Pancreas (tissue), 10 donors: ENCODE measurements around the gene BEST1. TPM values are rescaled to one million over a fixed set of nuclear protein-coding genes. Genes with fewer than 3 reads are reported as not detected.
A peak's percentile ranks its signal among the peaks of the same experiment; 100 is the strongest.

Source experiments
- ATAC-seq, 4 donors: fragments of 200-7000 bp; cut with Tn5 transposase; one replicate each; pipeline versions ENCODE4 v1.8.0 to v1.9.1; 2020; ENCODE audit warnings: mild to moderate bottlenecking in 4 of 4, moderate library complexity in 4 of 4
- DNase-seq, 6 donors: peaks; one replicate each; pipeline ENCODE4 v3.0.0-alpha.2; 2020
- FAIRE-seq: peaks from 2 replicates; lab custom pipeline; 2012; peaks lifted over from hg19 to GRCh38; lab: Jason Lieb, UNC
- H3K27ac ChIP-seq, 4 donors: fragments of 200-600 bp; sonication (generic); 1 replicate in 3 of 4; 2 replicates in 1 of 4; pipeline versions ENCODE4 v1.5.0 to v1.8.0; 2020
- H3K27me3 ChIP-seq, 4 donors: fragments of 200-600 bp; one replicate each; pipeline ENCODE4 v1.8.0; 2021
- H3K36me3 ChIP-seq, 3 donors: fragments of 200-600 bp; sonication (generic) in 1 of 3; one replicate each; pipeline versions ENCODE4 v1.5.0 to v1.8.0; 2020 to 2021
- H3K4me1 ChIP-seq, 3 donors: fragments of 200-600 bp; one replicate each; pipeline ENCODE4 v1.8.0; 2021
- H3K4me3 ChIP-seq, 4 donors: fragments of 200-600 bp; sonication (generic) in 2 of 4; one replicate each; pipeline versions ENCODE4 v1.5.0 to v1.8.0; 2020 to 2021
- H3K9me3 ChIP-seq, 4 donors: fragments of 200-600 bp; one replicate each; pipeline ENCODE4 v1.8.0; 2021
- WGBS, 2 donors: extraction: QIAGEN DNeasy Blood & Tissue Kit; methylation state at CpG; one replicate each; pipeline ENCODE4 v1.1.7; 2013; 5-methylcytosine and 5-hydroxymethylcytosine counted together
- intact Hi-C, 3 donors: fragments of 100-400 bp; cut with DNase I; formaldehyde crosslinking; loops; one replicate each; pipeline versions ENCODE4 v1.11.1 to v1.14.2; 2022
- polyA plus RNA-seq, 2 donors: library from polyadenylated mRNA; stranded (reverse); fragments of 200-250 nt; gene quantifications; one replicate each; pipeline ENCODE4 v1.2.3, GENCODE V29; 2013
- total RNA-seq, 6 donors: library from RNA; stranded (reverse); fragmentation: NEBNext Ultra II Directional in 4 of 6; extraction: Animal tissue kit (Norgen Biotek cat#: 25700) in 4 of 6; gene quantifications; one replicate each; pipeline versions ENCODE4 v1.2.1 to v1.2.4, GENCODE V29; 2021 to 2023
- TF ChIP-seq, protein P1 (sequence below), 4 donors: fragments of 200-600 bp; sonication (generic) in 3 of 4; IDR thresholded peaks; one replicate each; pipeline versions ENCODE4 v1.5.0 to v1.8.0; 2021; ENCODE audit warnings: antibody characterized with exemption in 4 of 4
- donor health status: healthy with polysubstance abuse.
- donor health status: DM: no; HTN: no; CAD: no; lungs with moderate emphysema.
- donor health status: DM: no; HTN: no; CAD: no.
- donor health status: control.
- donor health status: control.
- donor health status: Bipolar disorder and iron deficiency.
- donor health status: DM: yes; HTN: yes; CAD: no.
- donor health status: DM: no; HTN: no; CAD: no.
- donor health status: DM: no; HTN: no; CAD: no.
- donor health status: DM: yes; HTN: yes; CAD: no.

BEST1 gene
- total and polyA plus RNA-seq, 8 donors, result 0.43 to 2.4 (median 1.1) TPM

DNA sequence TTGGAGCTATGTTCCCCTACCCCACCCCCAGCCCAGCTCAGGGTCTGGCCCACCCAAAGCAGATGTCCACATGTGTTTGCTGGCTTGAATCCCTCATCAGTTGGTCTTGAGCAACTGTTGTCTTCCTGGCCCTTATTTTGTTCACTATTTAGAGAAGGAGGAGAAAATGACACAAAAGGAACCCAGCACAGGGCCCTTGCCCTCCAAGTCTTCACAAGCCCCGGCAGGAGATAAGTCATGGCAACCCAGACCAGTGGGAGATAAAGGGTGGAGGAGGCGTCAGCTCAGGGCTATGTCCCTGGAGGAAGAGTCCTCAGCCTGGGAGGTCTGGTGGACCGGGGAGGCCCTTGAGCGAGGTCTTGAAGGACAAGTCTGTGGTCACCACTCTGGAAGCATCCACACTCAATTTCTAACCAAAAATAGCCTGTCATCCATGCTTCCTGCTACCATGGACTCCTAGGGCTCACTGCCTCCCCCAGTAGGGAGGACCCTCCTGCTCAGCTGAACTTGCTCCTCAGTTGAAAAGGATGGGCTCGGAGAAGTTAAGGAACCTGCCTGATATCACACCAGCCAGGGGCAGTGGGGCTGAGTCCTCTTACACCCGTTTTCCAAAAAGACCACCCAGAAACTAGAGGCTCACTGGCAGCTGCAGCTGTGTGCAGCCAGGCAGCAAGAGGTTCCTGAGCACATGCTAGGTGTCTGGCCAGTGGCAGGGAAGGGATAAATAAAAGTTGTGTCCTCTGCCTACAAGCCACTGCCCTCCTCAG is 31.0 kb upstream of the BEST1 start:
- TF ChIP-seq, protein P1, sequence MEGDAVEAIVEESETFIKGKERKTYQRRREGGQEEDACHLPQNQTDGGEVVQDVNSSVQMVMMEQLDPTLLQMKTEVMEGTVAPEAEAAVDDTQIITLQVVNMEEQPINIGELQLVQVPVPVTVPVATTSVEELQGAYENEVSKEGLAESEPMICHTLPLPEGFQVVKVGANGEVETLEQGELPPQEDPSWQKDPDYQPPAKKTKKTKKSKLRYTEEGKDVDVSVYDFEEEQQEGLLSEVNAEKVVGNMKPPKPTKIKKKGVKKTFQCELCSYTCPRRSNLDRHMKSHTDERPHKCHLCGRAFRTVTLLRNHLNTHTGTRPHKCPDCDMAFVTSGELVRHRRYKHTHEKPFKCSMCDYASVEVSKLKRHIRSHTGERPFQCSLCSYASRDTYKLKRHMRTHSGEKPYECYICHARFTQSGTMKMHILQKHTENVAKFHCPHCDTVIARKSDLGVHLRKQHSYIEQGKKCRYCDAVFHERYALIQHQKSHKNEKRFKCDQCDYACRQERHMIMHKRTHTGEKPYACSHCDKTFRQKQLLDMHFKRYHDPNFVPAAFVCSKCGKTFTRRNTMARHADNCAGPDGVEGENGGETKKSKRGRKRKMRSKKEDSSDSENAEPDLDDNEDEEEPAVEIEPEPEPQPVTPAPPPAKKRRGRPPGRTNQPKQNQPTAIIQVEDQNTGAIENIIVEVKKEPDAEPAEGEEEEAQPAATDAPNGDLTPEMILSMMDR (IDR thresholded peaks at IDR 0.05), result no peak
- Histone ChIP-seq H3K27me3 (no peaks in the 10 kb centered on the region), H3K36me3 (no peaks in the 10 kb centered on the region), H3K9me3 (no peaks in the 10 kb centered on the region), H3K4me1 (peaks cover 0 to 7% (median 0%) of the 10 kb centered on the region in 3 donors), H3K27ac (no peak overlapping the region), H3K4me3 (no peak overlapping the region)
- no peak for ATAC-seq
- no peak for DNase-seq
- FAIRE-seq, result no peak
- intact Hi-C loops, result no loop called here
- 72 to 75% methylated on average over 6 of the region's 6 CpGs for WGBS, 2 donors

DNA sequence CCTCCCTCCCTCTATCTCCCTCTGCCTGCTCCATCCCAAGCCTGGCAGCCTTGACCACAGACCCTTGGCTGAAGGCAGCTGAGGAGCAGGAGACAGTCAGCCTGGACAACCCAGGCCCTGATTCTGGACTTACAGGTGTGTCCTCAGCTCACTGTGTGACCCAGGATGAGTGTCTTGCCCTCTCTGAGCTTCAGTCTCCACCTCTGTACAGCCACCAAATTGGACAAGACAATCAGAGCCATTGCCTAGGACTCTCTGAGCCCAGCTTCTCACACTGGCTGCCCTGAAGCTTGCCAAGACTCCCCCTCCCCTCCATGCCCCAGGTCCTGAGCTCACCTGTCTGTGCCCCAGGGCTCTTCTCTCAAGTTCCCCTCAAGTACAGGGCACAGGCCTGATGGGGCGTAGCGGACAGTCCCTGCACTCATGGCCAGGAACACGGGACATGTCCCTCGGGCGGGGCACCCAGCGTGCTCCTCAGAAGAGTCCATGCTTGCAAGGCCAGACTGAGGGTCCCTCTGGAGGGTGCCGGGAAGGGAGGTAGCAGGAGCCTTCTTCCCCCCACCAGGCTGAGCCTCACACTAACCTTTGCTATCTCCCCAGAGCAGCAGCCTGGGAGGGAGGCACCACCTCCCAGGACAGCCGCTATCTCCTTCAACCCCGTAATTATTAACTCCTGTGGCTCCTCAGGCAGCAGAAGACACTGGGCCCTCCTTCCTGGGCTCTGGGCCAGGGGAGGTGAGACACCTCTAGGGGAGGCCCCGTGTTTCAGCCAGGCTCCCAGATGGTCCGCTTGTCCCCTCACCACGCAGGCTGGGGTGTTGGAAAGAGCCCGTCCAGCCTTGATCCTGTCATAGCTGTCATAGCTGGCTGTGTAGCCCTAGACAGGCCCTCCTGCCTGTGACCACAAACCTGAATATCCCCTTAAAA is 30.2 kb upstream of the BEST1 start:
- Histone ChIP-seq H3K4me1 (peaks cover 0 to 7% (median 0%) of the 10 kb centered on the region in 3 donors), H3K27ac (no peak overlapping the region), H3K27me3 (no peaks in the 10 kb centered on the region), H3K36me3 (no peaks in the 10 kb centered on the region), H3K9me3 (no peaks in the 10 kb centered on the region), H3K4me3 (no peak overlapping the region)
- FAIRE-seq (no peak), DNase-seq (peak in 2 of 6 donors; percentile 56 to 64), ATAC-seq (no peak)
- 63 to 67% methylated on average over 13 of the region's 13 CpGs for WGBS, 2 donors
- TF ChIP-seq, protein P1 (IDR thresholded peaks at IDR 0.05), result no peak
- intact Hi-C loops, result no loop called here

DNA sequence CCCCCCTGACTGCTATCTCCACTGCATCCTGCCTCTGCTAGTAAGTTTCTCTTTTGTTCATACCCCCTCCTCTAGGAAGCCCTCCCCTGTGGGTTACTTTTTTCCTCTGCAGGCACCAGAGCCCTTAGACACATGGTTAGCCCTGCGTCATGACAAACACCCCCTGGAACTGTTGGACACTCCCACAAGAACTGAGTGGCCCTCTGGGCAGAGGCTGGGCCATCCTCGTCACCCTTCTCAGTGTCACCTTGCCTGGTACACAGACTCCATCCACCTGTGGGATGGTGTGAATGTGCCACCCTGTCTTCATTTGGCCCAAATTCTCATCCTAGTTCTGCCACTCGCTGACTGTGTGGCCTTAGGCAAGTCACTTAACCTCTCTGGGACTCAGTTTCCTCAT is 28.7 kb upstream of the BEST1 start:
- Histone ChIP-seq H3K9me3 (no peaks in the 10 kb centered on the region), H3K36me3 (no peaks in the 10 kb centered on the region), H3K27ac (no peak overlapping the region), H3K4me1 (peaks cover 0 to 7% (median 0%) of the 10 kb centered on the region in 3 donors), H3K4me3 (no peak overlapping the region), H3K27me3 (no peaks in the 10 kb centered on the region)
- FAIRE-seq (no peak), DNase-seq (no peak), ATAC-seq (no peak)
- intact Hi-C loops, result no loop called here
- TF ChIP-seq, protein P1 (IDR thresholded peaks at IDR 0.05), result no peak
- 82 to 87% methylated on average over 3 of the region's 3 CpGs for WGBS, 2 donors

DNA sequence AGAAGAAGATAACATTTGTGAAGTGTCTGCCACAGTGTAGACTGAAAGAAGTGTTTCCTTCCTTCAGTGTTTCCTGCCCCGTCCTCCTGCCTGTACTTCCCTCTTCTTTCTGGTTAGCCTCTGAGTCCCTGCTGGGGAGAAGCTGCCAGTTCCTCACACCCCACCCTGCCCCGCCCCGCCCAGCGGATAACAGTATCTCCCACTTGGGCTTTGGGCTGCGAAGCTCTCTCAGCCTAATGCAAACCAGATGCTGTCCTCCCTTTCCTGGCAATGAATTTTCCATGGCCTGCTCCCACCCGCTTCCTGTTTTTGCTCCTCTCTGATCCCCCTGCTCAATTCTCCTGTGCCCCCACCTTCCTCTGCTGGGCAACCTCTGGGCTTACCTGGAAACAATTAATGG is 27.6 kb upstream of the BEST1 start:
- intact Hi-C loops, result no loop called here
- WGBS, 2 donors, result 72 to 79% methylated on average over 6 of the region's 6 CpGs
- Histone ChIP-seq H3K9me3 (no peaks in the 10 kb centered on the region), H3K4me1 (peaks cover 0 to 7% (median 0%) of the 10 kb centered on the region in 3 donors), H3K27ac (peak overlapping the region in 2 of 4 donors; percentile 54 to 66), H3K36me3 (no peaks in the 10 kb centered on the region), H3K27me3 (no peaks in the 10 kb centered on the region), H3K4me3 (no peak overlapping the region)
- DNase-seq (peak in 2 of 6 donors; percentile 24 to 42), ATAC-seq (peak in 3 of 4 donors; percentile 37 to 65 (median 49)), FAIRE-seq (no peak)
- TF ChIP-seq, protein P1 (IDR thresholded peaks at IDR 0.05), result no peak
